Astrocyte (in vitro differentiated cells and primary cell): ENCODE measurements around the gene EPB41L1. TPM values are rescaled to one million over a fixed set of nuclear protein-coding genes. Genes with fewer than 3 reads are reported as not detected.

ENCODE experiments used
- DNase-seq: peaks from one replicate; pipeline ENCODE4 v3.0.0-alpha.2; 2010; ENCODE audit warnings: low read depth
- FAIRE-seq: peaks from 2 replicates; lab custom pipeline; 2011; peaks lifted over from hg19 to GRCh38; lab: Jason Lieb, UNC
- H2AFZ ChIP-seq: 2 replicates; pipeline ENCODE4 v1.6.0; 2012; ENCODE audit warnings: low read depth, low read length, inconsistent platforms
- H3K27ac ChIP-seq: 2 replicates; pipeline ENCODE4 v1.5.1; 2011; ENCODE audit warnings: low read depth, low read length, inconsistent platforms
- H3K27me3 ChIP-seq: 2 replicates; pipeline ENCODE4 v1.6.0; 2011; ENCODE audit warnings: low read length, inconsistent platforms; ENCODE audit not compliant: insufficient read depth
- H3K36me3 ChIP-seq: 2 replicates; pipeline ENCODE4 v1.5.1; 2011; ENCODE audit warnings: low read length, inconsistent platforms; ENCODE audit not compliant: insufficient read depth
- H3K4me1 ChIP-seq: 2 replicates; pipeline ENCODE4 v1.5.1; 2011; ENCODE audit warnings: low read length, inconsistent platforms; ENCODE audit not compliant: insufficient read depth
- H3K4me2 ChIP-seq: 2 replicates; pipeline ENCODE4 v1.6.0; 2012; ENCODE audit warnings: low read length, inconsistent platforms
- H3K4me3 ChIP-seq: 2 replicates; pipeline ENCODE4 v1.5.1; 2011; ENCODE audit warnings: low read depth, mild to moderate bottlenecking, low read length, inconsistent platforms; ENCODE audit not compliant: insufficient read depth
- H3K79me2 ChIP-seq: 2 replicates; pipeline ENCODE4 v1.6.0; 2012; ENCODE audit warnings: mild to moderate bottlenecking, low read length, inconsistent platforms; ENCODE audit not compliant: insufficient read depth
- H3K9ac ChIP-seq: 2 replicates; pipeline ENCODE4 v1.6.0; 2012; ENCODE audit warnings: mild to moderate bottlenecking, low read length, inconsistent platforms
- H3K9me3 ChIP-seq: 2 replicates; pipeline ENCODE4 v1.5.1; 2012; ENCODE audit warnings: low read depth, mild to moderate bottlenecking, low read length, inconsistent platforms; ENCODE audit not compliant: insufficient read depth
- H4K20me1 ChIP-seq: 2 replicates; pipeline ENCODE4 v1.6.0; 2012; ENCODE audit warnings: low read length, inconsistent platforms; ENCODE audit not compliant: insufficient read depth
- H3K27ac Mint-ChIP-seq: one replicate; pipeline ENCODE4 v1.8.0; 2021; ENCODE audit warnings: mild to moderate bottlenecking, mixed read lengths; ENCODE audit not compliant: unreplicated experiment
- H3K27me3 Mint-ChIP-seq: one replicate; pipeline ENCODE4 v1.8.0; 2021; ENCODE audit warnings: low read depth, mixed read lengths; ENCODE audit not compliant: unreplicated experiment
- H3K36me3 Mint-ChIP-seq: one replicate; pipeline ENCODE4 v1.8.0; 2021; ENCODE audit warnings: low read depth, mixed read lengths; ENCODE audit not compliant: unreplicated experiment
- H3K4me1 Mint-ChIP-seq: one replicate; pipeline ENCODE4 v1.8.0; 2021; ENCODE audit warnings: low read depth, mixed read lengths; ENCODE audit not compliant: unreplicated experiment
- H3K4me3 Mint-ChIP-seq: one replicate; pipeline ENCODE4 v1.8.0; 2021; ENCODE audit warnings: mild to moderate bottlenecking, moderate library complexity, mixed read lengths; ENCODE audit not compliant: unreplicated experiment
- H3K9me3 Mint-ChIP-seq: one replicate; pipeline ENCODE4 v1.8.0; 2021; ENCODE audit warnings: mild to moderate bottlenecking, mixed read lengths; ENCODE audit not compliant: unreplicated experiment
- EZH2 ChIP-seq: IDR thresholded peaks from 2 replicates; pipeline ENCODE4 v1.6.1; 2012; ENCODE audit warnings: mild to moderate bottlenecking, low read length, inconsistent platforms; ENCODE audit not compliant: insufficient read depth
- total RNA-seq: library from RNA; stranded (reverse); gene quantifications from 2 replicates; pipeline ENCODE4 v1.2.1, GENCODE V29; 2021
- TF ChIP-seq, protein P1 (sequence below): IDR thresholded peaks from 2 replicates; pipeline ENCODE4 v1.5.1; 2011; ENCODE audit warnings: low read depth, mild to moderate bottlenecking, inconsistent platforms, low read length, moderate library complexity; ENCODE audit not compliant: insufficient read depth

The EPB41L1 gene
- total RNA-seq, 1 donor from 2014 or later, result 39.4 TPM

DNA sequence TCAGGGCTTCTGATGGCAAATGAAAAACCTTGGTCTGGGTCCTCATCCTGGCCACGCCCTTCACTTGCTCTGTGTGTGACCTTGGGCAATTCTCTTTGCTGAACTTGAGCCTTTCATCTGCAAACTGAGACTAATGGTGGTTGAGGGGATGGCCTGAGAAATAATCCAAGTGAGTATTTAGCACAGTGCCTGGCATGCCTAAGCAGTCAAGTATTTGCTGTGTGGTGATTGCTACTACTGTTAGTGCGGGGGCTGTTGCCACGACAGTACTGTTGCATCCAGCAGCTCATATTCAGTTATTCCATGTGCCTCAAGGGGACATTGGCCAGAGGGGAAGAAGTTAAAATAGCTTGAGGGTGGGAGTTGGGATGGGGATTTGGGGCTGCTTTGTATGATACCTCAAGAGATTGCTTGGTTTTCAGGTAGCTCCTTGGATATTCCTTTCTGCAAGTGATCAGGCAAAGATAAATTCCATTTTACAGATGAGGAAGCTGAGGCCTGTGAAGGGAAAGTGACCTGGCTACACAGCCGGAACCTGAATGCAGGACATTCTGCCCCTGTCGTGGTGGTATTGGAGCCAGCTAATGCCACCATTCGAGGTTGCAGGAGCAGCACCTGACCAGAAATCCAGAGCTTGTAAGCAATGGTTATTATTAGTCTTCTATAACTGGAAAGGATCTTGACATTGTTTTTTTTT lies 45.1 kb upstream of the EPB41L1 start:
- no peak for DNase-seq
- no peak overlapping the region for H3K27ac ChIP-seq
- no peak overlapping the region for H3K9ac ChIP-seq
- H3K27ac Mint-ChIP-seq, result no peak overlapping the region
- no peaks in the 10 kb centered on the region for H3K9me3 ChIP-seq
- FAIRE-seq, result no peak
- H3K4me3 ChIP-seq, result no peak overlapping the region
- TF ChIP-seq, protein P1, sequence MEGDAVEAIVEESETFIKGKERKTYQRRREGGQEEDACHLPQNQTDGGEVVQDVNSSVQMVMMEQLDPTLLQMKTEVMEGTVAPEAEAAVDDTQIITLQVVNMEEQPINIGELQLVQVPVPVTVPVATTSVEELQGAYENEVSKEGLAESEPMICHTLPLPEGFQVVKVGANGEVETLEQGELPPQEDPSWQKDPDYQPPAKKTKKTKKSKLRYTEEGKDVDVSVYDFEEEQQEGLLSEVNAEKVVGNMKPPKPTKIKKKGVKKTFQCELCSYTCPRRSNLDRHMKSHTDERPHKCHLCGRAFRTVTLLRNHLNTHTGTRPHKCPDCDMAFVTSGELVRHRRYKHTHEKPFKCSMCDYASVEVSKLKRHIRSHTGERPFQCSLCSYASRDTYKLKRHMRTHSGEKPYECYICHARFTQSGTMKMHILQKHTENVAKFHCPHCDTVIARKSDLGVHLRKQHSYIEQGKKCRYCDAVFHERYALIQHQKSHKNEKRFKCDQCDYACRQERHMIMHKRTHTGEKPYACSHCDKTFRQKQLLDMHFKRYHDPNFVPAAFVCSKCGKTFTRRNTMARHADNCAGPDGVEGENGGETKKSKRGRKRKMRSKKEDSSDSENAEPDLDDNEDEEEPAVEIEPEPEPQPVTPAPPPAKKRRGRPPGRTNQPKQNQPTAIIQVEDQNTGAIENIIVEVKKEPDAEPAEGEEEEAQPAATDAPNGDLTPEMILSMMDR, result no peak
- no peak for TF ChIP-seq EZH2
- H3K4me3 Mint-ChIP-seq, result no peak overlapping the region
- no peaks in the 10 kb centered on the region for H3K36me3 ChIP-seq
- H3K36me3 Mint-ChIP-seq, result no peaks in the 10 kb centered on the region
- no peaks in the 10 kb centered on the region for H3K79me2 ChIP-seq
- H3K4me1 ChIP-seq, result no peaks in the 10 kb centered on the region
- H4K20me1 ChIP-seq, result no peaks in the 10 kb centered on the region
- no peak overlapping the region for H3K4me2 ChIP-seq
- H3K27me3 ChIP-seq, result peaks cover 13% of the 10 kb centered on the region
- H3K4me1 Mint-ChIP-seq, result peaks cover 7% of the 10 kb centered on the region
- peaks cover 37% of the 10 kb centered on the region for H3K27me3 Mint-ChIP-seq
- H2AFZ ChIP-seq, result no peak overlapping the region
- H3K9me3 Mint-ChIP-seq, result no peaks in the 10 kb centered on the region

DNA sequence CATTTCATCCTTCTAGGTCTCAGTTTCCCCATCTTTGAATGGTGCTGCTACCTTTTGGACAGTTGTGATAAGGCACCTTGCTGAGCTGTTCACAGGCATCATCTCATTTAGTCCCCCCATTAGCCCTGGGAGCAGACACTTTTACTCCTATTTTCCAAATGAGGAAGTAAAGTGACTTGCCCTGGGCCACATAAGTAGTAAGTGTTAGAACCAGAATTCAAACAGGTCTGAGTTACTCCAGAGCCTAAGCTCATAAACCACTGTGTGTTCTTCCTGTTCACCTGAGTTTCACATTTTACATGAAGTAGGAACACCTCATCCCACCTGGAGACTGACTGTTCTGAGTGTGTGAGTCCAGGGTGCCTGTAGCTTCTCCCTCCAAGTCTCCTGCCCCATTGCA lies 43.5 kb upstream of the EPB41L1 start:
- Histone ChIP-seq H3K4me2 (no peak overlapping the region), H3K9me3 (no peaks in the 10 kb centered on the region), H3K27ac (no peak overlapping the region), H3K36me3 (no peaks in the 10 kb centered on the region), H3K4me3 (no peak overlapping the region), H3K4me1 (no peaks in the 10 kb centered on the region), H3K9ac (no peak overlapping the region), H3K79me2 (no peaks in the 10 kb centered on the region), H4K20me1 (no peaks in the 10 kb centered on the region), H2AFZ (no peak overlapping the region), H3K27me3 (peaks cover 13% of the 10 kb centered on the region)
- Mint-ChIP-seq H3K9me3 (no peaks in the 10 kb centered on the region), H3K36me3 (no peaks in the 10 kb centered on the region), H3K27me3 (peaks cover 34% of the 10 kb centered on the region), H3K4me1 (peaks cover 9% of the 10 kb centered on the region), H3K4me3 (no peak overlapping the region), H3K27ac (no peak overlapping the region)
- FAIRE-seq (no peak), DNase-seq (no peak)
- TF ChIP-seq EZH2, result no peak
- TF ChIP-seq, protein P1, result no peak

DNA sequence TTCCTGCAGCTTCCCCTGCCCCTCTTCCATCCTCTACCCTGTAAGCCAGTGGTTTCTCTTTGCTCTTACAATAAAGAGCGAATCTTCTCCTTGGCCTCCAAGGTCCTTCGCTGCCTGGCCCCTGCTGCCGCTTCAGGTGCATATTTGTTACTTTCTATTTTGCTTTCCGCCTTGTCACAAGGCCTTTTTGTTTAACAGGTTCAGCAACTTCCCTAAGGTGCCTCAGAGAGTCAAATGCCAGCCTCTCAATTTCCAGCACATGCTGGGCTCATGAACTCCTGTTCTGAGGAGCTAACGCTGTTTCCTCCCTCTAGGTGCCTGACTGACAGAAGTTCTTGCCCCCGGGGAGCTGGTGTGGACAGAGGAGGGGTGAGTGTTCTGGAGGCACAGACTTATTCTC lies 42.4 kb upstream of the EPB41L1 start:
- no peaks in the 10 kb centered on the region for H3K9me3 ChIP-seq
- FAIRE-seq, result no peak
- H3K27me3 ChIP-seq, result peaks cover 13% of the 10 kb centered on the region
- H3K4me1 ChIP-seq, result no peaks in the 10 kb centered on the region
- H4K20me1 ChIP-seq, result no peaks in the 10 kb centered on the region
- H2AFZ ChIP-seq, result no peak overlapping the region
- Mint-ChIP-seq H3K27ac (no peak overlapping the region), H3K27me3 (peaks cover 34% of the 10 kb centered on the region), H3K9me3 (no peaks in the 10 kb centered on the region), H3K4me3 (no peak overlapping the region), H3K36me3 (no peaks in the 10 kb centered on the region), H3K4me1 (peaks cover 15% of the 10 kb centered on the region)
- H3K4me2 ChIP-seq, result no peak overlapping the region
- no peak overlapping the region for H3K4me3 ChIP-seq
- TF ChIP-seq EZH2, result no peak
- TF ChIP-seq, protein P1, result no peak
- no peaks in the 10 kb centered on the region for H3K36me3 ChIP-seq
- DNase-seq, result no peak
- no peak overlapping the region for H3K9ac ChIP-seq
- H3K27ac ChIP-seq, result no peak overlapping the region
- H3K79me2 ChIP-seq, result no peaks in the 10 kb centered on the region
